Body of pancreas (tissue), 4 donors: ENCODE measurements around the gene USP34. TPM values are rescaled to one million over a fixed set of nuclear protein-coding genes. Genes with fewer than 3 reads are reported as not detected.
A peak's percentile ranks its signal among the peaks of the same experiment; 100 is the strongest.

Experiments used
- ATAC-seq: fragments of 150-250 bp; one replicate; pipeline ENCODE4 v1.9.1; 2016
- DNase-seq, 4 donors: peaks; one replicate each; pipeline ENCODE4 v3.0.0-alpha.2; 2019
- H3K27ac ChIP-seq, 4 donors: fragments of 200-600 bp; sonication (generic); 1 replicate in 3 of 4; 2 replicates in 1 of 4; pipeline versions ENCODE4 v1.5.1 to v1.6.1; 2016 to 2019; ENCODE audit warnings: mild to moderate bottlenecking in 1 of 4, mixed read lengths in 1 of 4, moderate library complexity in 1 of 4
- H3K27me3 ChIP-seq, 2 donors: fragments of 200-600 bp; sonication (generic); one replicate each; pipeline ENCODE4 v1.6.0; 2016; ENCODE audit warnings: mild to moderate bottlenecking in 1 of 2
- H3K36me3 ChIP-seq, 2 donors: fragments of 200-600 bp; sonication (generic); replicated peaks in 1 of 2; 2 replicates each; pipeline ENCODE4 v1.5.1; 2016; ENCODE audit warnings: low read depth in 2 of 2; ENCODE audit not compliant: insufficient read depth in 1 of 2
- H3K4me1 ChIP-seq: fragments of 200-600 bp; sonication (generic); one replicate; pipeline ENCODE4 v1.6.0; 2016
- H3K4me3 ChIP-seq, 2 donors: fragments of 200-600 bp; sonication (generic); 1 replicate in 1 of 2; 2 replicates in 1 of 2; pipeline ENCODE4 v1.5.1; 2016 to 2019
- H3K9me3 ChIP-seq, 3 donors: fragments of 200-600 bp; sonication (generic); 1 replicate in 2 of 3; 2 replicates in 1 of 3; pipeline ENCODE4 v1.5.1; 2016
- POLR2A ChIP-seq, 3 donors: fragments of 450-650 bp; IDR thresholded peaks; one replicate each; pipeline ENCODE4 v1.6.1; 2016; ENCODE audit warnings: antibody characterized with exemption in 3 of 3, mild to moderate bottlenecking in 2 of 3
- WGBS, 2 donors: methylation state at CpG; one replicate each; pipeline ENCODE4 v1.1.5; 2017; 5-methylcytosine and 5-hydroxymethylcytosine counted together
- intact Hi-C: fragments of 100-400 bp; cut with DNase I; formaldehyde crosslinking; loops from one replicate; pipeline ENCODE4 v1.15.1; 2023
- total RNA-seq, 2 donors: library from RNA; depleted of rRNA; stranded (reverse); fragments of >200 nt; gene quantifications; one replicate each; pipeline ENCODE4 v1.1.0, GENCODE V29; 2016
- TF ChIP-seq, protein P1 (sequence below), 7 experiments: fragments of 450-650 bp in 4 of 7; fragments of 200-600 bp in 3 of 7; sonication (generic) in 3 of 7; IDR thresholded peaks; one replicate each; pipeline ENCODE4 v1.5.1; 2016 to 2019; ENCODE audit warnings: antibody characterized with exemption in 7 of 7

Gene USP34
- total RNA-seq, 2 donors from 2014 or later: 87.0 to 96.5 TPM

DNA sequence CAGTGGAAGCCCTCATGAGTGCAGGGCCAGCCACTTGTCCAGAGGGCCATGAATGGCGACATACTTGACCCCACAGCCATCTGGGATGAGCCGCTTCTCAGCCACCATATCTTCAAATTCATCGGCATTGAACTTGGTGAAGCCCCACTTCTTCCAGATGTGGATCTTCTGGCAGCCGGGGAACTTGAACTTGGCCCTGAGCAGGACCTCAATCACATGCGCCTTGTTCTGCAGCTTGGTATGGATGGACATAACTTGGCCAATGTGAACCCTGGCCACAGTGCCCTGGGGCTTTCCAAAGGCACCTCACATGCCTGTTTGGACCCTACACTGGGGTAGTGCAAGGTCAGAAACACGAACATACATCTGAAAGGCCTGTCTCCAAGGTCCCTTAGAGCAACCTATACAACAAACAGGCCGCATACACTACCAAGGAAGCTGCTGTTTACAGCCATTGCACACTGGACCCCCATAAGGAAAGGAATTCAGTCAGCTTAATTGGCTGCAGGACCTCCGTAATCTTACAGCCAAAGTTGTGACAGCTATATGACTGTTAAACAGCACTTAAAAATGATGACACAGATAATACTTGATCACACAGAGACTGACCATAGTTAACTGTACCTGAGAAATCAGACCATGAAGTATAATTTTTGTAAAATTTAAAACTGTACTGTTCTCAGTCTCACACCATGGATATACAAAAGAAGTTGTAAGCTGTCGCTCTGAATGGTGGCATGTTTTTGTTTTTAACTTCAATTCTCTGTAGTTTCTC is 53.8 kb downstream of the USP34 start:
- ATAC-seq: no peak
- DNase-seq: no peak
- TF ChIP-seq, protein P1, sequence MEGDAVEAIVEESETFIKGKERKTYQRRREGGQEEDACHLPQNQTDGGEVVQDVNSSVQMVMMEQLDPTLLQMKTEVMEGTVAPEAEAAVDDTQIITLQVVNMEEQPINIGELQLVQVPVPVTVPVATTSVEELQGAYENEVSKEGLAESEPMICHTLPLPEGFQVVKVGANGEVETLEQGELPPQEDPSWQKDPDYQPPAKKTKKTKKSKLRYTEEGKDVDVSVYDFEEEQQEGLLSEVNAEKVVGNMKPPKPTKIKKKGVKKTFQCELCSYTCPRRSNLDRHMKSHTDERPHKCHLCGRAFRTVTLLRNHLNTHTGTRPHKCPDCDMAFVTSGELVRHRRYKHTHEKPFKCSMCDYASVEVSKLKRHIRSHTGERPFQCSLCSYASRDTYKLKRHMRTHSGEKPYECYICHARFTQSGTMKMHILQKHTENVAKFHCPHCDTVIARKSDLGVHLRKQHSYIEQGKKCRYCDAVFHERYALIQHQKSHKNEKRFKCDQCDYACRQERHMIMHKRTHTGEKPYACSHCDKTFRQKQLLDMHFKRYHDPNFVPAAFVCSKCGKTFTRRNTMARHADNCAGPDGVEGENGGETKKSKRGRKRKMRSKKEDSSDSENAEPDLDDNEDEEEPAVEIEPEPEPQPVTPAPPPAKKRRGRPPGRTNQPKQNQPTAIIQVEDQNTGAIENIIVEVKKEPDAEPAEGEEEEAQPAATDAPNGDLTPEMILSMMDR (IDR thresholded peaks at IDR 0.05): no peak
- no peak for TF ChIP-seq POLR2A (IDR thresholded peaks at IDR 0.05)
- Histone ChIP-seq H3K27ac (no peak overlapping the region), H3K27me3 (no peaks in the 10 kb centered on the region), H3K36me3 (no peaks in the 10 kb centered on the region), H3K4me1 (peaks cover 19% of the 10 kb centered on the region), H3K9me3 (no peaks in the 10 kb centered on the region), H3K4me3 (no peak overlapping the region)
- intact Hi-C loops: loop anchor here (10.0 kb wide), 1 partner anchor 48 kb away; no protein-coding TSS in a partner anchor
- WGBS, 2 donors: 90 to 95% methylated on average over 8 to 9 of the region's 9 CpGs

DNA sequence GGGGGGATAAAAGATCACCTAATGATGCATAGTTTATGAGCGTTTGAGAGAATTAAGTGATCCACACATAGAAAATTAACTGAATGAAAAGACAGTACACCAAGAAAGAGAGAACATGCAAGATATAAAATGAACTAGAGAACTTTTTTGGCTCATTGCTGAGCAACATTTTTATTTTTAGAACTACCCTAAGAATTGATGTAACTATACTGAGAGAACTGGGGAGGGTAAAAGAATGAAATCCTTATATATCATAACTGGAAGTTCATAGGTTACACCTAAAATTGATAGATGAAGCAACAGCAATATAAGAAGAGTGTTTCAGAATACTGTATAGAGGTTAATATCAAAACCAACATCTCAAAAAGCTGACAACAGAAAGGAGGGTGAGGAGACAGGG is 55.6 kb downstream of the USP34 start:
- no peak overlapping the region for H3K27ac ChIP-seq
- no peak for TF ChIP-seq POLR2A (IDR thresholded peaks at IDR 0.05)
- TF ChIP-seq, protein P1 (IDR thresholded peaks at IDR 0.05): no peak
- WGBS, 2 donors: 63 to 89% methylated on average over 1 of the region's 1 CpG
- no peak overlapping the region for H3K4me3 ChIP-seq
- H3K4me1 ChIP-seq: peaks cover 13% of the 10 kb centered on the region
- ATAC-seq (no peak), DNase-seq (no peak)
- no peaks in the 10 kb centered on the region for H3K9me3 ChIP-seq
- no peaks in the 10 kb centered on the region for H3K36me3 ChIP-seq
- H3K27me3 ChIP-seq: no peaks in the 10 kb centered on the region
- intact Hi-C loops: loop anchor here (10.0 kb wide), 1 partner anchor 50 kb away; no protein-coding TSS in a partner anchor

DNA sequence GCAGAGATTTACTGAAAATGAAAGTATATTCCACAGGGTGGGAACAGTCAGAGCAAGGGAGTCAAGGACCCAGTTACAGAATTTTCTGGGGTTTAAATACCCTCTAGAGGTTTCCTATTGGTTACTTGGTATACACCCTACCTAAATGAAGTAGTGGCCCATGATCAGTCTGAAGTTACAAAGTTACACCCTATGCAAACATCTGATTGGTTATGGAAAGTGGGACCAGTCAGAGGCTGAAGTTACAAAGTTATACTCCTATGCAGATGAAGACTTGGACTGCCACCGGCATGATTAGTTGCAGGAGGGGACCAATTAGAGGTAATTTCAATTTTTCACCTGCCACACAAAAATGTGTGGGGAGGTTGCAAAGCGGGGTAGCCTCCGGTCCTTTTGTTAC is 56.2 kb downstream of the USP34 start:
- H3K4me1 ChIP-seq: peaks cover 12% of the 10 kb centered on the region
- 69 to 86% methylated on average over 3 of the region's 3 CpGs for WGBS, 2 donors
- H3K4me3 ChIP-seq: no peak overlapping the region
- no peaks in the 10 kb centered on the region for H3K36me3 ChIP-seq
- H3K9me3 ChIP-seq: no peaks in the 10 kb centered on the region
- no peak overlapping the region for H3K27ac ChIP-seq
- intact Hi-C loops: loop anchor here (10.0 kb wide), 1 partner anchor 50 kb away; no protein-coding TSS in a partner anchor
- DNase-seq (no peak), ATAC-seq (no peak)
- TF ChIP-seq, protein P1 (IDR thresholded peaks at IDR 0.05): no peak
- no peak for TF ChIP-seq POLR2A (IDR thresholded peaks at IDR 0.05)
- H3K27me3 ChIP-seq: no peaks in the 10 kb centered on the region

DNA sequence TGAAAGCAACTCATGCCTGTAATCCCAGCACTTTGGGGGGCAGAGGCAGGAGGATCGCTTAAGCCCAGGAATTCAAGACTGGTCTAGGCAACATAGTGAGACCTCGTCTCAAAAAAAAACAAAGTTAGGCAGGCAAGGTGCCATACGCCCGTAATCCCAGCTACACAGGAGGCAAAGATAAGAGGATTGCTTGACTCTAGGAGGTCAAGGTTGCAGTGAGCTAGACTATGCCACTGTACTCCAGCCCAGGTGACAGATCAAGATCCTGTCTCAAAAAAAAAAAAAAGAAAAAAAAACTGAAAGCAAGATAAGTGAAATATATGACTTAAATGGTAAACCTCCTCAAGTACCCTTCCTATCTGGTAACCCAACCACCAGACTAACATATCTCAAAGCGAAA is 59.8 kb downstream of the USP34 start:
- no peaks in the 10 kb centered on the region for H3K27me3 ChIP-seq
- TF ChIP-seq, protein P1 (IDR thresholded peaks at IDR 0.05): no peak
- no peak for TF ChIP-seq POLR2A (IDR thresholded peaks at IDR 0.05)
- no peak overlapping the region for H3K27ac ChIP-seq
- H3K36me3 ChIP-seq: no peaks in the 10 kb centered on the region
- WGBS, 2 donors: 27 to 33% methylated on average over 5 of the region's 5 CpGs
- DNase-seq (peak in 2 of 4 donors; percentile 16 to 34), ATAC-seq (peak; percentile 65)
- intact Hi-C loops: loop anchor here (10.0 kb wide), 1 partner anchor 54 kb away; no protein-coding TSS in a partner anchor
- H3K9me3 ChIP-seq: no peaks in the 10 kb centered on the region
- peaks cover 22% of the 10 kb centered on the region for H3K4me1 ChIP-seq
- no peak overlapping the region for H3K4me3 ChIP-seq
